ENCODE results near the gene NT5C.

DNA sequence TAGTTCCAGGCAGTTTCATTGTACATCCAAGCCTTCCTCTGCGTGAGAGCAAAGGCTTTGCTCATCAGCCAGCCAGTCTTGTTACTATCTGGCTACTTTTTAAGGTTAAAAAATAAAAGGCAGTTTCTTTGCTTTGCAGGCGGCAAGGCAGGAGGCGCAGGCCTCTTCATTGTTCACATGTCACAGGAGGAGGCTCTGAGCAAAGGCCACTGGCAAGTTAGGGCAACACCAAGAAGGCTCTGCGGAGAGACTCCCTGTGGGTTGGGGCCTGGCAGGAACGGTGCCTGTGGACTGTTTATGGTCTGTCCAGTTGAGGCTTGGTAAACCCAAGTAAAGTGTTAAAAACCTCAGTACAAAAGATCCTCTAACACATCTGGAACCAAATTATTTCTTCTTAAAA, 3.9 kb upstream of the NT5C start:
- TF ChIP-seq, protein P1, sequence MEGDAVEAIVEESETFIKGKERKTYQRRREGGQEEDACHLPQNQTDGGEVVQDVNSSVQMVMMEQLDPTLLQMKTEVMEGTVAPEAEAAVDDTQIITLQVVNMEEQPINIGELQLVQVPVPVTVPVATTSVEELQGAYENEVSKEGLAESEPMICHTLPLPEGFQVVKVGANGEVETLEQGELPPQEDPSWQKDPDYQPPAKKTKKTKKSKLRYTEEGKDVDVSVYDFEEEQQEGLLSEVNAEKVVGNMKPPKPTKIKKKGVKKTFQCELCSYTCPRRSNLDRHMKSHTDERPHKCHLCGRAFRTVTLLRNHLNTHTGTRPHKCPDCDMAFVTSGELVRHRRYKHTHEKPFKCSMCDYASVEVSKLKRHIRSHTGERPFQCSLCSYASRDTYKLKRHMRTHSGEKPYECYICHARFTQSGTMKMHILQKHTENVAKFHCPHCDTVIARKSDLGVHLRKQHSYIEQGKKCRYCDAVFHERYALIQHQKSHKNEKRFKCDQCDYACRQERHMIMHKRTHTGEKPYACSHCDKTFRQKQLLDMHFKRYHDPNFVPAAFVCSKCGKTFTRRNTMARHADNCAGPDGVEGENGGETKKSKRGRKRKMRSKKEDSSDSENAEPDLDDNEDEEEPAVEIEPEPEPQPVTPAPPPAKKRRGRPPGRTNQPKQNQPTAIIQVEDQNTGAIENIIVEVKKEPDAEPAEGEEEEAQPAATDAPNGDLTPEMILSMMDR (conservative IDR thresholded peaks at IDR 0.05; ENCODE audit: low read length), result no peak
- no peak for TF ChIP-seq EZH2phosphoT487 (IDR thresholded peaks at IDR 0.05; ENCODE audit: borderline replicate concordance)
